ENCODE results near the gene GLRX2.

Gene GLRX2

DNA sequence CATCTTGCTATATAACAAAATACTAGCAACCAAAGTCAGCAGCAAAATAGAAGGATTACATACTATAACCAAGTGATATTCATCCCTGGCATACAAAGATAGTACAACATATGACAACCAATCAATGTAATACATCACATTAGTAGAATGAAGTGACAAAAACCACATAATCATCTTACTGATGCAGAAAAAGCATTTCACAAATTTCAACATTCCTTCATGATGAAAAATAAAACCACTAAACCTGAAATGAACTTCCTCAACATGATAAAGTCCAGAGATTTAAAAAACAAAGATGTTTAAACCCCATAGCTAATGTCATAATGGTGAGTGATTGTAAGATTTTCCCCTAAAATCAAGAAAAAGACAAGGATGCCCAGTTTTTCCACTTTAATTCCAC is 27.2 kb downstream of the GLRX2 start:
- no peaks in the 10 kb centered on the region for H3K27me3 ChIP-seq
- peaks cover 43 to 55% (median 52%) of the 10 kb centered on the region in 3 donors for H3K36me3 ChIP-seq
- no peak overlapping the region for H3K4me3 ChIP-seq
- no peaks in the 10 kb centered on the region for H3K9me3 ChIP-seq
- H3K27ac ChIP-seq, result no peak overlapping the region
- intact Hi-C loops (cut with DNase I; ENCODE audit: low total_unique reads), result no loop called here
- no peak for TF ChIP-seq CTCF (IDR thresholded peaks at IDR 0.05)
- no peaks in the 10 kb centered on the region for H3K4me1 ChIP-seq
- DNase-seq, result no peak

GRCh38 chr1:193070942-193071341 is 34.3 kb downstream of the GLRX2 start:
- no peak for TF ChIP-seq CTCF (IDR thresholded peaks at IDR 0.05)
- peaks cover 0 to 40% (median 7%) of the 10 kb centered on the region in 4 donors for H3K4me1 ChIP-seq

DNA sequence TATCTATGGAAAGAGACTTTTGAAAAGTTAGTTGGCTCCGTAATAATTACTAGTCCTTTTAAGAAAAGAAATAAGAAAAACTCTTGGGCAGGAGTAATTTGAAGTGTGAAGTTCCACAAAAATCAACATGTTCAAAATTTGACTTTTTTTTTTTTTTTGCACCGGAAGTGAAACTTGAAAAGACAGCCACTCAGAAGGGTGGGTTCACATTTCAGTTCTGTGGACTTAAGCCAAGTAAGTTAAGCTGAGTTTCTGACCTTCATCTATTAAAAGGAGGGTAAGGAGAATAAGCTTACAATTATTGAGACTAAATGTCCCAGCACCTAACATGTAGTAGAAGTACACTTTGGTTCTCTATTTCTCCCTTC is 34.8 kb downstream of the GLRX2 start:
- Histone ChIP-seq H3K27ac (no peak overlapping the region), H3K4me3 (no peak overlapping the region), H3K9me3 (no peaks in the 10 kb centered on the region), H3K4me1 (peaks cover 0 to 45% (median 7%) of the 10 kb centered on the region in 4 donors), H3K27me3 (no peaks in the 10 kb centered on the region), H3K36me3 (no peaks in the 10 kb centered on the region)
- intact Hi-C loops (cut with DNase I; ENCODE audit: low total_unique reads), result no loop called here
- no peak for TF ChIP-seq CTCF (IDR thresholded peaks at IDR 0.05)
- DNase-seq, result no peak

More at GRCh38 chr1:193070942-193071341, 34.3 kb downstream of the GLRX2 start:
- no peak overlapping the region for H3K27ac ChIP-seq
- no peaks in the 10 kb centered on the region for H3K36me3 ChIP-seq
- no peak overlapping the region for H3K4me3 ChIP-seq
- no peaks in the 10 kb centered on the region for H3K27me3 ChIP-seq
- no peak for DNase-seq
- intact Hi-C loops (cut with DNase I; ENCODE audit: low total_unique reads), result no loop called here
- no peaks in the 10 kb centered on the region for H3K9me3 ChIP-seq

DNA sequence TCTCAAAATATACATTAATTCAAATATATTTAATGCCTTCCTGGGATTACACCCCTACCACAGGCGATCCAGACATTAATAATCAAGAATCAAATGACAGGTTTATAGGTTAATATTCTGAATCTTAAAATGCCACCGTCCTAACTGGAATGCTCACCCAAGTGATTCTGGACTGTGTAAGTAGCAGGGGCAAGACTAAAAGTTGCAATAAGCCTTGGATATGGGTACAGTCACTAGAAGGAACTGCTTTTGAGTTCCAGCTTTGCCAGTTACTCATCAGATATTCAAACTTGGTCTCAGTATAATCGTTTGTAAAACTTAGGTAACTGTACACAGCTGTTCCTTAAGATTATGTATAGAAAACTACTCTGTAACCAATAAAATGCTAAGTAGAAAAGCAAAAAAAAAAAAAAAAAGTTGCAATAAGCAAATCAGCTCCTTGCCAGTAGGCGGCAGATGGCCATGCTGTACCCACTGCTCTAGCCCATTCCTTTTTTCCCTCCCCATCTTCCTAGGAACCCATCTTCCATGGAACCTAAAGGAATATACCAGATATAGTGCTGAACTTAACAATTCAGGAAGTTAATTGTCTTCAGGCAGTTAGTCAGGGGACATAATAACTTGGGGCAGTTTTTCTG is 35.3 kb downstream of the GLRX2 start:
- TF ChIP-seq CTCF (IDR thresholded peaks at IDR 0.05), result no peak
- Histone ChIP-seq H3K4me1 (peaks cover 0 to 50% (median 7%) of the 10 kb centered on the region in 4 donors), H3K36me3 (no peaks in the 10 kb centered on the region), H3K27me3 (no peaks in the 10 kb centered on the region), H3K4me3 (no peak overlapping the region), H3K9me3 (no peaks in the 10 kb centered on the region), H3K27ac (no peak overlapping the region)
- no peak for DNase-seq
- intact Hi-C loops (cut with DNase I; ENCODE audit: low total_unique reads), result no loop called here

- no peaks in the 10 kb centered on the region for H3K36me3 ChIP-seq
- no peak overlapping the region for H3K4me3 ChIP-seq
- no peaks in the 10 kb centered on the region for H3K9me3 ChIP-seq
- no peaks in the 10 kb centered on the region for H3K27me3 ChIP-seq
- intact Hi-C loops (cut with DNase I; ENCODE audit: low total_unique reads), result no loop called here
- TF ChIP-seq CTCF (IDR thresholded peaks at IDR 0.05), result no peak
- peaks cover 0 to 64% (median 7%) of the 10 kb centered on the region in 4 donors for H3K4me1 ChIP-seq
- DNase-seq, result no peak
- H3K27ac ChIP-seq, result no peak overlapping the region
These were observed 37.2 kb downstream of the GLRX2 start for GRCh38 chr1:193068013-193068412.

DNA sequence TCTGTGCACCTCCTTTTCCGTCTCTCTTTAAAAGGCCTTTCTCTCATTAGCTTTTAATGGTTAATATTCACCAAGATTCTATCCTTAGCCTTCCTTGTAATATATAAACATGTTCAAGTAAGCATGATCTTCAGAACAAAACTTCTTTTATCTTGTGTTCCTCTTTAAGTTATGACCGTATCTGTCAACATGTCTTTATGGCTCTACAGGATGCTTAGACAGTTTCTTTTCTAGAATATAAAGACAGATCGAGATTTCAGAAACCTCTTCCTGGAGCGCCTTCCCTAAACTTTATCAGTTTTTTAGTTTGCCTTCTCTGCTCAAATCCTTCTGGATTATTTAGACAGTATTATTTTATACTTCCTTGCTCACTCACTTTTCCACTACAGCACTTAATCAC is 38.6 kb downstream of the GLRX2 start:
- H3K27me3 ChIP-seq, result no peaks in the 10 kb centered on the region
- intact Hi-C loops (cut with DNase I; ENCODE audit: low total_unique reads), result no loop called here
- H3K27ac ChIP-seq, result no peak overlapping the region
- no peak for DNase-seq
- H3K4me3 ChIP-seq, result no peak overlapping the region
- H3K36me3 ChIP-seq, result no peaks in the 10 kb centered on the region
- peaks cover 0 to 72% (median 11%) of the 10 kb centered on the region in 4 donors for H3K4me1 ChIP-seq
- H3K9me3 ChIP-seq, result no peaks in the 10 kb centered on the region
- no peak for TF ChIP-seq CTCF (IDR thresholded peaks at IDR 0.05)

Measured in tibial artery (tissue), 4 donors.